NCI-H128 (cell line): ENCODE measurements around the gene EIF4E2.
"Not testable (repeated sequence)": the region's sequence is repeated elsewhere in the genome, so short reads cannot be mapped to it uniquely, and the experiment has no call there.

Source experiments
- DNase-seq: peaks from one replicate; lab custom pipeline; 2025; ENCODE audit not compliant: unreplicated experiment; lab: John Stamatoyannopoulos, UW

Gene EIF4E2

GRCh38 chr2:232521959-232522622, 28.4 kb upstream of the EIF4E2 start:
- DNase-seq: no peak

GRCh38 chr2:232522623-232523401, 27.7 kb upstream of the EIF4E2 start:
- no peak for DNase-seq

DNA sequence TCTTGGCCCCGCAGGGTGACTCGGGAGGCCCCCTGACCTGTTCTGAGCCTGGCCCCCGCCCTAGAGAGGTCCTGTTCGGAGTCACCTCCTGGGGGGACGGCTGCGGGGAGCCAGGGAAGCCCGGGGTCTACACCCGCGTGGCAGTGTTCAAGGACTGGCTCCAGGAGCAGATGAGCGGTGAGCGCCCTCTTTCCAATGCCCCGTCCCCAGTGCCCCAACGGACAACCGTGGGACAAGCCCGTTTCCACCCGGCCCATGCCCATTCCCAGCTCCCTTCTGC, 27.1 kb upstream of the EIF4E2 start:
- DNase-seq: no peak

DNA sequence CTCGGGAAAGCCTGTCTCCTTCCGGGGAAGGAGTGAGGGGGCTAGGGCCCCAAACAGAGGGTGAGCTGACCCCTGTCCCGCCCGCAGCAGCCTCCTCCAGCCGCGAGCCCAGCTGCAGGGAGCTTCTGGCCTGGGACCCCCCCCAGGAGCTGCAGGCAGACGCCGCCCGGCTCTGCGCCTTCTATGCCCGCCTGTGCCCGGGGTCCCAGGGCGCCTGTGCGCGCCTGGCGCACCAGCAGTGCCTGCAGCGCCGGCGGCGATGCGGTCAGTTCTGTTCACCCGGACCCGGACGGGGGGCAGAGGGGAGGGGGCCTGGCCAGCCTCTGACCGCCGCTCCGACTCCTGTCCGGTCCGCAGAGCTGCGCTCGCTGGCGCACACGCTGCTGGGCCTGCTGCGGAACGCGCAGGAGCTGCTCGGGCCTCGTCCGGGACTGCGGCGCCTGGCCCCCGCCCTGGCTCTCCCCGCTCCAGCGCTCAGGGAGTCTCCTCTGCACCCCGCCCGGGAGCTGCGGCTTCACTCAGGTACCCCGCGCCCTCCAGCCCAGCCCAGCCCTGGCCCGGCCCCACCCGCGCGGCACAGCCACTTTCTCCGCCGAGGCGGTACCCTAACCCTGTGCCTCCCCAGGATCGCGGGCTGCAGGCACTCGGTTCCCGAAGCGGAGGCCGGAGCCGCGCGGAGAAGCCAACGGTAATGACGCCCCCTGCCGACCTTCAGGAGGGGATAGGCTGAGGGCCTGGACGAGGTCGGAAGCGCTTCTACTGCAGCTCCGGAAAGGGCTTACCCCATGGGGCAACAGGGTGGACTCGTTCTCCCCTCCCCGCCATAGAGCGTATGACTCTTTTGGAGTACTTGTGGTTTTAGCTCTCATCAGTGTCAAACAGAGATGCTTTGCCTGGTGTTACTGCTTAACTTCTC, 26.5 kb upstream of the EIF4E2 start:
- DNase-seq: no peak

- no peak for DNase-seq
Observed at GRCh38 chr2:232524771-232525170, 25.7 kb upstream of the EIF4E2 start.

DNA sequence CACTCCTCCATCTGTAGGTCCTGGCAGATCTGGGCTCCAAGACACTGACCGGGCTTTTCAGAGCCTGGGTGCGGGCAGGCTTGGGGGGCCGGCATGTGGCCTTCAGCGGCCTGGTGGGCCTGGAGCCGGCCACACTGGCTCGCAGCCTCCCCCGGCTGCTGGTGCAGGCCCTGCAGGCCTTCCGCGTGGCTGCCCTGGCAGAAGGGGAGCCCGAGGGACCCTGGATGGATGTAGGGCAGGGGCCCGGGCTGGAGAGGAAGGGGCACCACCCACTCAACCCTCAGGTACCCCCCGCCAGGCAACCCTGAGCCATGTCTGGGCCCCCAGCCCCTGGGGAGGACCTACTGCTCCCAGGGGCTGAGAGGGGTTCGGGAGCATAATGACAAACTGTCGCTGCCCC, 25.3 kb upstream of the EIF4E2 start:
- DNase-seq: no peak

GRCh38 chr2:232525791-232526371, 24.6 kb upstream of the EIF4E2 start, which contains the start of gene CHRND:
CHRND (plus strand) TSS chr2:232526160; CDS start chr2:232526216, 56 bp downstream.
- DNase-seq: no peak

DNA sequence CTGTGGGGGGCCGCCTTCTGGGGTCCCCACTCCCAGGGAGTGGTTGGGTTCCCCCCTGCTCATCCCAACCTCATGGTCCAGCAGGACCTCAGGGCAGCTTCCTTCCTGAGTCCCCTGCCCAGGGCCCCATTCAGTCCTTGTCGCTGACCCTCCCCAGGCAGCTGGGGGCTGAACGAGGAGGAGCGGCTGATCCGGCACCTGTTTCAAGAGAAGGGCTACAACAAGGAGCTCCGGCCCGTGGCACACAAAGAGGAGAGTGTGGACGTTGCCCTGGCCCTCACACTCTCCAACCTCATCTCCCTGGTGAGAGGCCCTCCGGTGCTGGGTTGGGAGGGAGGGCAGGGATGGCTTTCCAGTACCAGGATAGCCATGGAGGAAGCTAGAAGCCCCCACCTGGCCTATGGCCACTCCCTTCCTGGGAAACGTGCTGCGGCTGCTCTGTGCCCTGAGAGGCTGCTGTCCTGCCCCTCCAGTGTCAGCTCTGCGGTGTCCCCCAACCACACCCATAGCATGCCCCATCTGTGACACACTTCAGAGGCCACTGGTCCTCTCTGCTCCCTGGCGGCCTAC, 24.0 kb upstream of the EIF4E2 start:
- DNase-seq: no peak

GRCh38 chr2:232527905-232528470, 22.5 kb upstream of the EIF4E2 start:
- DNase-seq: no peak

DNA sequence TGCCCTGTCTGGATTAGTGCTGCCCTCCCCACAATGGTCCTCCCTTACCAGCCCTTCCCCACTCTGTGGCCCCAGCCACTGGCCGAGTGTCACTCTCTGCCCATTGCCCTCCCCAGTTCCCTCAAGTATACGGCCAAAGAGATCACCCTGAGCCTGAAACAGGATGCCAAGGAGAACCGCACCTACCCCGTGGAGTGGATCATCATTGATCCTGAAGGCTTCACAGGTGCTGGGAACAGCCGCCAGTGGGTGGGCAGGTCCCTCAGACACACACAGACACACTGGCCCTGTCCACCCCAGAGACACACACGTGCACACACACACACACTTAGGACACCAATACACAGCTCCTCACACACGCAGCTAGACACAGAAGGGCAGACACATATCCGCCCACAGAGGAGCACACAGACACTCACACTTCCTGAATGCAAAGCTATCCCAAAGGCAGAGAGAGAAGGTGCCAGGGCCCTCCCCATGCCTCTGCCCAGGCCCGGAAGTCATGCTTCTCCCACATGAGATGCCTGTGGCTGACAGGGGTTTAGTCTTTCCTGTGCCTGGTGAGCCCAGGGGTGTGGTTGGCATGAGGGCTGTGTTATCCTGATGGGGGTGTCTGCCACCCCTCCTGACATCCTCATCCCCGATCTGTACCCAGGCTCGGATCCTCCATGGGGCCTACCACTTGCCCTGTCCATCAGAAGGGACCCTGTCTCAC, 21.6 kb upstream of the EIF4E2 start:
- DNase-seq: no peak

DNA sequence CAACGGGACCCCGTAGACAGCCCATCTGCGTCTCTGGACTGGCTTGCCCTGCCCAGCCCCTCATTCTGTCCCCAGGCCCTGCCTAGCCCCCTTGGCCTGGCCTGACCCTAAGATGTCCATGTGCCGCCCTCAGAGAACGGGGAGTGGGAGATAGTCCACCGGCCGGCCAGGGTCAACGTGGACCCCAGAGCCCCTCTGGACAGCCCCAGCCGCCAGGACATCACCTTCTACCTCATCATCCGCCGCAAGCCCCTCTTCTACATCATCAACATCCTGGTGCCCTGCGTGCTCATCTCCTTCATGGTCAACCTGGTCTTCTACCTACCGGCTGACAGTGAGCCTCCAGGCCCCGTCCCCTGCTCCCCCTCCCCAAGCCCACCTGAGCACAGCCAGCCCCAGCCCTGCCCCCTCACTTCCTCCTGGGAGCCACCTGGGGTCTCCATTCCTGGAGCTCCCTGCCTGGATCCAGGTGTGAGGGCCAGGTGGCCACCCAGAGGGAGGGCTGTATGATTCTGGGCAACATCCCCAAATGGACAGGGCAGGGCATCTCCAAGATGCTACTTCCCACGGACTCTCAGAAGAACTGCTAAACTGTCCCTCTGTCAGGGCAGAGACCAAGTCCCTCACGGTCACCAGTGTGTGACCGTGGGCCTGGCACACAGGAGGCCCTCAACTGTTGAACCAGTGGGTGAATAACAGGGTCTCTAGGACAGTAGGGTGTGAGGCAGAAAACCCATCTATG, 20.5 kb upstream of the EIF4E2 start:
- DNase-seq: no peak

DNA sequence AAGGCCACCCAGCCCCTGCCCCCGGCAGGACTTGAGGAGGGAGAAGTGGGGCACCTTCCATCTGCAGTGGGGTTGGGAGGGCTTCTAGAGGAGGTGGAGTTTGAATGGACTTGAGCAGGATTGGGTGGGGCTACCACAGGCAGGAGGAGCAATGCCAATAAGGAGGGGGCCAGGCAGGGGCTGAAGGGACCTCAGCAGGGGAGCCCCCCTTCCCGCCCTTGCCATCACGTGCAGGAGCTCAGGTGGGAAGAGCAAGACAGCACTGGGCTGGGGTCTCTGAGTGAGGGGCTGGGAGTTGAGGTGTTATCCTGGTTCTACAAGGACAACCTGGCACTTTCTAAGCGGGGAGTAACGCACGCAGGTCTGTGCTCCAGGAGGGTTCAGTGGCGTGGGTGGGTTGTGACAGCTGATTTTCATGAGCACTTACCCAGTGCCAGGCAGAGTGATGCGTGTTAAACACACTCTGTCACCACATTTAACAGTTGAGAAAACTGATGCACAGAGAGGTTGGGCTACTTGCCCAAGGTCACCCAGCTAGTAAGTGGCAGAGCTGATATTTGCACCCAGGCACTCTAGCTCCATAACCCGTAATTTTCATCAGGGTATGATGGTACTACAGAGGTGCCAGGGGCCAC, 19.7 kb upstream of the EIF4E2 start:
- DNase-seq: no peak

DNA sequence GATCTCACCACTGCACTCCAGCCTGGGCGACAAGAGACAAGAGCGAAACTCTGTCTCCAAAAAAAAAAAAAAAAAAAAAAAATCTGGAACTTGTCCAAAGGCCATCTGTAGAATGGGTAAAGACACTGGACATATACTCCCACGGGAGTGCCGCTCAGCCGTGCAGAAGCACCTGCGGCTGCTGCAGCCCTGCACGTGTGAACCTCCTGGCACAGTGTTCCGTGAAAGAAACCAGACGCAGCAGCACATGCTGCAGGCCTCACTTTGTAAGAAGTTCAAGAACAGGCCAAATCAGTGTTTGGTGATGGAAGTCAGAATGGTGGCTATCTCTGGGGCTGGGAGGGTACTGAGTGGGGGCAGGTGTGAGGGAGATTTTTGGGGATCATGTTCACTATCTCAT, 18.1 kb upstream of the EIF4E2 start:
- no peak for DNase-seq

DNA sequence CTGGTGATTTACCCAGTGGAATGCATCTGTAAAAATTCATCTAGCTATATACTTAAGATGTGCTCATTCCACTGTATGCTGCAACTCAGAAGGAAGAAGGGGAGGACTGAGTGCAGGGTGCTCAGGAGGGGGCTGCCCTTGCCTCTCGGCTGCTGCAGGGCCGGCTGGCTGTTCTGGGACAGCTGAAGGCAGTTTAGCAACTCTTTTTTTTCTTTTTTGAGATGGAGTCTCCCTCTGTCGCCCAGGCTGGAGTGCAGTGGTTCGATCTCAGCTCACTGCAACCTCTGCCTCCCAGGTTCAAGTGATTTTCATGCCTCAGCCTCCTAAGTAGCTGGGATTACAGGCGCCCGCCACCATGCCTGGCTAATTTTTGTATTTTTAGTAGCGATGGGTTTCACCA, 17.7 kb upstream of the EIF4E2 start:
- DNase-seq: not testable (repeated sequence)

- DNase-seq: no peak
Observed at GRCh38 chr2:232533944-232534710, 16.4 kb upstream of the EIF4E2 start.

GRCh38 chr2:232534940-232535651, 15.4 kb upstream of the EIF4E2 start:
- DNase-seq: no peak

DNA sequence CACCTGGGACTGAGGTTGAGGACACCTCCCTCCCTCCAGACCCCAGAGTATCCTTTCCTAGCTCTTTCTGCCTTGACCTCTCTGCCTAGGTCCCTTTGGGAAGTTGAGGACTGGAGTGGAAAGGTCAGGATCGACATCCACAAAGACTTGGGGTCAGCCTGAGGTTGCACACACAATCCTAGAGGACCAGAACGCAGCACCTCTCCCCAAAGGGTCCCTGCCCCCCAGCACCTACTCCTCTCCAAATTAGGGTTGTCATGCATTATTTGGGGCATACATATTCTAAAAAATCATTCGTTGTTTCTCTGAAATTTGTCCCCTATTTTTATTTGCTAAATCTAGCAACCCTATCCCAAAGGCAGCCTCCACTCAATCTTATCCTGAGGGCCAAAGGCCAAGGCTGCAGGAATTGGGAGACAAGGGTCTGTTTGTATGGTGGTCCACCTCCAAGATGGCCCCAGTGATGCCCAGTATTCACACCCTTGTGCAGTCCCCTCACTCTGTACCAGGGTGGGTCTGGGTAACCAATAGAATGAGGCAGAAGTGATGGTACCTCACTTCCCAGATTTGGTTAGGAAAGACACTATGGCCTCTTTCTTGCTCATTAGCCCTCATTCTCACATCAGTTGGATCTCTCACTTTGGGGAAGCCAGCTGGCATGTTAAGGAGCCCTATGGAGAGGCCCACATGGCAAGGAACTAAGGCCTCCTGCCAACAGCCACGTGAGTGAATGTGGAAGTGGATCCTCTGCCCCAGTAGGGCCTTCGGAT, 14.5 kb upstream of the EIF4E2 start:
- no peak for DNase-seq
